BE2C (cell line): ENCODE measurements around the gene LBX1.

Experiments used
- DNase-seq: peaks from one replicate; pipeline ENCODE4 v3.0.0-alpha.2; 2020
- H3K27me3 ChIP-seq: fragments of 250-450 bp; sonication (Bioruptor Pico); 2 replicates; pipeline ENCODE4 v1.5.1; 2020; ENCODE audit warnings: mild to moderate bottlenecking
- H3K36me3 ChIP-seq: fragments of 250-450 bp; sonication (Bioruptor Pico); 2 replicates; pipeline ENCODE4 v1.5.1; 2020; ENCODE audit warnings: mild to moderate bottlenecking
- H3K4me1 ChIP-seq: fragments of 250-450 bp; sonication (Bioruptor Pico); 2 replicates; pipeline ENCODE4 v1.5.1; 2020
- H3K4me3 ChIP-seq: 2 replicates; pipeline ENCODE4 v1.5.1; 2011; ENCODE audit warnings: low read depth, low read length
- H3K9me3 ChIP-seq: fragments of 250-450 bp; sonication (Bioruptor Pico); 2 replicates; pipeline ENCODE4 v1.5.1; 2020
- TF ChIP-seq, protein P1 (sequence below): IDR thresholded peaks from 2 replicates; pipeline ENCODE4 v1.5.1; 2012; ENCODE audit warnings: mild to moderate bottlenecking, low read depth, low read length

LBX1 gene

DNA sequence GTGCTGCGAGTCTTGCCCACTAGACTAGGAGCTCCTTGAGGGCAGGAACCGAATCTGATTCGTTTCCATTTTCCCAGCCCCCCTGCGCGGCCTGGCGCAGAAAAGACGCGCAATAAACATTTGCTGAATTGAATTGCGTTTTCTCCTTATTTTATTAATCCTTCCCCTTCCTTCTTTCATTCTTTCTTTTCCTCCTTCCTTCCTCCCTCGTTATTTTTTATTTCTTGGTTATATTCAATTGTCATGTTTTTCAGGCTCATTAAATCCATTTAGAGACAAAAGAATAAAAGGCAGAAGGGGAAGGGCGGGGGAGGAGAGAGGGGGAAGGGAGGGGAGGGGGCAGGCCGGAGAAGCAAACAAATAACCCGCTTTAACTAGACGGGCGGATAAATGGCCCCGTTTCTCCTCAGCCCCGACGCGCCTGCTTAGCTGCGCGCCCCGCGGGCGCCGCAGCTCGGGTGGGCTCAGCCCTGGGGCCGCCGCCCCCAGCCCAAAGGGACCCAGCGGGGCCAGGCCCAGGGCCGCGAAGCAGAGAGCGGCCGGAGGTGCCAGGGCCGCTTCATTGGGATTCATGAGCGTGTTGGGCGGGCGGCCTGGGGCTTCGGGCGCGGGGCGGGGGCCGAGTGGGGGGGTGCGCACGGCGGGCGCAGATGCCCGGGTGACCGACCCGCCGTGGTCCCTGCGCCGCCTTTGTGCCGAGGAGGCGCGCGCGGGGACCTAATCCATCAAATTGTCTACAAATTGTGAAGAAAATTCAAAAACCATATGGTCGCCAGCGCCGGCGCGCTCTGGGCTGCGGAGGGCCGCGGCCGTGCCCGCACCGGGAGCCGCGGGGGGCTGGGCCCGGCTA, 5.0 kb downstream of the LBX1 start:
- TF ChIP-seq, protein P1, sequence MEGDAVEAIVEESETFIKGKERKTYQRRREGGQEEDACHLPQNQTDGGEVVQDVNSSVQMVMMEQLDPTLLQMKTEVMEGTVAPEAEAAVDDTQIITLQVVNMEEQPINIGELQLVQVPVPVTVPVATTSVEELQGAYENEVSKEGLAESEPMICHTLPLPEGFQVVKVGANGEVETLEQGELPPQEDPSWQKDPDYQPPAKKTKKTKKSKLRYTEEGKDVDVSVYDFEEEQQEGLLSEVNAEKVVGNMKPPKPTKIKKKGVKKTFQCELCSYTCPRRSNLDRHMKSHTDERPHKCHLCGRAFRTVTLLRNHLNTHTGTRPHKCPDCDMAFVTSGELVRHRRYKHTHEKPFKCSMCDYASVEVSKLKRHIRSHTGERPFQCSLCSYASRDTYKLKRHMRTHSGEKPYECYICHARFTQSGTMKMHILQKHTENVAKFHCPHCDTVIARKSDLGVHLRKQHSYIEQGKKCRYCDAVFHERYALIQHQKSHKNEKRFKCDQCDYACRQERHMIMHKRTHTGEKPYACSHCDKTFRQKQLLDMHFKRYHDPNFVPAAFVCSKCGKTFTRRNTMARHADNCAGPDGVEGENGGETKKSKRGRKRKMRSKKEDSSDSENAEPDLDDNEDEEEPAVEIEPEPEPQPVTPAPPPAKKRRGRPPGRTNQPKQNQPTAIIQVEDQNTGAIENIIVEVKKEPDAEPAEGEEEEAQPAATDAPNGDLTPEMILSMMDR: no peak
- Histone ChIP-seq H3K9me3 (peaks cover 4% of the 10 kb centered on the region), H3K4me3 (no peak overlapping the region), H3K4me1 (no peaks in the 10 kb centered on the region), H3K36me3 (no peaks in the 10 kb centered on the region), H3K27me3 (peaks cover 100% of the 10 kb centered on the region)
- no peak for DNase-seq

DNA sequence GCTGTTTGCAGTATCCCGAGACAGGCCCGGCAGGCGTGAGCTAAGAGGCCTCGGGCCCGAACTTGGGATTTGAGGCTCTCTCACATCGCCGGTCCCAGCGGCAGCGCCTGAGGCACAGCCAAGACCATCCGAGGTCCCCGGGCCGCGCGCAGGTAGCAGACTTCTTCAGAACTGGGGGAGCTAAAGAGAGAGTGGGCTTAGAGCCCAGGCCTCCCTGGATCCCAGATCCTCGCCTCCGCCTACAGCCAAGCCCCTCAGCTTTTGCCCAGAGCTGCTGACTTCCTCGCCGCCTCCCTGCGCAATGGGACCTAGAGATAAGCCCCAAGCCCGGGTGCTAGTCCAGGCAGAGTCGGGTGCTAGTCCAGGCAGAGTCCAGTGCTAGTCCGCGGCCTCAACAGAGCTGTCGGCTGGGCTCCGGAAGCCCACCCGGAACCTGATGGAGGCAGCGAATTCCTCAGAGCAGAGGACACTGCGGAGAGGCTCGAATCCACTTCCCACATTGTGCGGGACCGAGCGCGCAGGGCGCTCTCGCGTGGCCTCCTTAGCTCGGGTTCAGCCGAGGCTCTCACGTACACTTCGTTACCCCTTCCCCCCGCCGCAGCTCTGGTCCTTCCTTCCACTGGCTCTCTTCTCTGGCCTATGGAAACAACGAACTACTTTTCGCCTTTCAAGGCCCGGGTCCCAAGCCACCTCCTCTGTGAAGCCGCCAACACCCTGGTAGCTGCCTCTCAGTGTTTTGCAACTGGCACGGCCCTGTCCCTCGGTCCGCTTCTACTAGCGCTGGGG, 5.8 kb downstream of the LBX1 start:
- Histone ChIP-seq H3K4me1 (no peaks in the 10 kb centered on the region), H3K36me3 (no peaks in the 10 kb centered on the region), H3K4me3 (no peak overlapping the region), H3K9me3 (peaks cover 4% of the 10 kb centered on the region), H3K27me3 (peaks cover 100% of the 10 kb centered on the region)
- TF ChIP-seq, protein P1: no peak
- no peak for DNase-seq

DNA sequence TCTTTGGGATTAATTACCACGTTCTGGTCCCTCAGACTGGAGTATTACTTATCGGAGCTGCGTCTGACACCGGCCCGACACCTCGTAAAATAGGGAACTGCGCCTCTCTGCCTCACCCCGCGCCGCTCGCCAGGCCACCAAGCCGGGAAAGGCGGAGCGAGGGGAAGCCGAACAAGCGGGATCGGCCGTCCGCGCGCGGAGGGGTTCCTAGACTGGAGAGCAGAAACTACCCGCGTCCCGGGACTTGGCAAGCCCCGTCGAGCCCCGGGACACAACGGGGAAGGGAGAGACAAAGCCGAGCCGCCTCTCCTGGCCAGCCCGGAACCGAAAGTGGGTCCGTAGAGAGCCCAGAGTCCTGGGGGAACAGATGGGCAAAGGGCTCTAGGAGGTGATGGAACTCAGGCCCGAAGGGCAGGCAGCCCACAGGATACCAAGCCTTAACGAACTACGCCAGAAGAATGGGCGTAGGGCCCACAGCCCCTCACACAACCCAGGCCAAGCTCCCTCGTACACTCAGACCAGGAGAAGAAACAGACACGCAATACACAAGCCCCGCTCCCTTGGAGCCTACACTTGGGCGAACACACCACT, 6.5 kb downstream of the LBX1 start:
- Histone ChIP-seq H3K9me3 (peaks cover 4% of the 10 kb centered on the region), H3K27me3 (peaks cover 100% of the 10 kb centered on the region), H3K4me1 (0 out of 2 replicates have a peak, but pooled peaks cover 2% of the 10 kb centered on the region), H3K4me3 (peak overlapping the region; percentile 29), H3K36me3 (no peaks in the 10 kb centered on the region)
- TF ChIP-seq, protein P1: no peak
- no peak for DNase-seq

DNA sequence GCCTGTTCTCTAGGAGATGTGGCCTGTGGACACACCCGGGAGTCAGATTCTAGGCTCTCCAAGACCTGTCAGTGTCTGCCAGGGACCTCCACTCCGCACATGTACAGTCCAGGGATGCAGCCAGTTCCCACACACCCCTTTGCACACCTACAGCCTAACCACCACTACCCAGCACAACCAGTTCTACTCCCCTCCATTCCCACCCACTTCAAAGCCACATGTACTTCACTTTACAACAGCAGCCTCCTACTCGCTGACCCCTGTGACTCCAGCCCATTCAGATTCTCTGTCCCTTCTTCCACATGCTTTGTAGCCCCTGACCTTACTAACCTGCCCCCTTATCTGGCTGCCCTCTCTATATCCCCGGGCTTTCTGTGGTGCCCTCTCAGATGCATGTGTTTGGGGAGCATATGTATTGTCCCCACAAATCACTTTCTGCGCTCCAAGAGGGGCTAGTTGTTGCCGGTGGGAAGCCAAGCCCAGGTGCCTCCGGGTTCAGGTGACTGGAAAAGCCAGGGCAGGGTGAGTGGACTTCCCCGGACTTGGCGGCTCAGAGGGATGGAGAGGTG, 7.2 kb downstream of the LBX1 start:
- no peaks in the 10 kb centered on the region for H3K36me3 ChIP-seq
- peaks cover 100% of the 10 kb centered on the region for H3K27me3 ChIP-seq
- H3K4me1 ChIP-seq: 0 out of 2 replicates have a peak, but pooled peaks cover 4% of the 10 kb centered on the region
- DNase-seq: no peak
- TF ChIP-seq, protein P1: no peak
- H3K9me3 ChIP-seq: peaks cover 4% of the 10 kb centered on the region
- no peak overlapping the region for H3K4me3 ChIP-seq

DNA sequence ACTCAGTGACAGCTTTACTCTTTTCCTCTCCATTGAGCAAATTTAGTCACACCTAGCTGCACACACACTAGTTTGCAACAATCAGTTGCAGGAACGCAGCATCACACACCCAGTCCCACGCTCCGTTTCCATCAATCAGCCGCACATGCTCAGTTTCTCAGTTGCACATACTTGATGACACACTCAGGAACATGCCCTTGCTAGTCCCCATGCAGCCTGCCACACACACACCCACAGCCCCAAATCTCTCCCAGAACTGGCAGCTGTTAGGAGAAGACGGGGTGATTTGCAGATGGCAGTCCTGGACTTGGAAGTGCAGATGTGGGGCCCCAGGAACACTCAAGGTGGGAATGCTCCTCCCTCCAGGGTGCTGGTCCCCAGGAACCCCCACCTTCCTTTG, 7.7 kb downstream of the LBX1 start:
- TF ChIP-seq, protein P1: no peak
- H3K27me3 ChIP-seq: peaks cover 100% of the 10 kb centered on the region
- no peak for DNase-seq
- H3K36me3 ChIP-seq: no peaks in the 10 kb centered on the region
- H3K4me1 ChIP-seq: peaks cover 9% of the 10 kb centered on the region; the same call in 1 of the 2 replicates
- no peak overlapping the region for H3K4me3 ChIP-seq
- peaks cover 4% of the 10 kb centered on the region for H3K9me3 ChIP-seq
